Smooth muscle cell (in vitro differentiated cells): Measurements from ENCODE around the gene NFKBIB. TPM values are rescaled to one million over a fixed set of nuclear protein-coding genes. Genes with fewer than 3 reads are reported as not detected.

Source experiments
- DNase-seq: peaks from one replicate; lab custom pipeline; 2025; ENCODE audit not compliant: unreplicated experiment; lab: John Stamatoyannopoulos, UW
- H2AFZ ChIP-seq: fragments of 200-600 bp; sonication (generic); 2 replicates; pipeline ENCODE4 v1.6.0; 2016; ENCODE audit warnings: antibody characterized with exemption, low read depth, mild to moderate bottlenecking
- H3F3A ChIP-seq: fragments of 200-600 bp; sonication (generic); 2 replicates; pipeline ENCODE4 v1.6.0; 2017; ENCODE audit warnings: antibody characterized with exemption, low read depth
- H3K27ac ChIP-seq: fragments of 200-600 bp; sonication (generic); 2 replicates; pipeline ENCODE4 v1.5.1; 2016; ENCODE audit warnings: low read depth, mild to moderate bottlenecking
- H3K27me3 ChIP-seq: fragments of 200-600 bp; sonication (generic); 2 replicates; pipeline ENCODE4 v1.6.1; 2016; ENCODE audit warnings: low read depth, mild to moderate bottlenecking
- H3K36me3 ChIP-seq: fragments of 200-600 bp; sonication (generic); 2 replicates; pipeline ENCODE4 v1.5.1; 2016; ENCODE audit warnings: low read depth
- H3K4me1 ChIP-seq: fragments of 200-600 bp; sonication (generic); 2 replicates; pipeline ENCODE4 v1.5.1; 2016; ENCODE audit warnings: low read depth
- H3K4me2 ChIP-seq: fragments of 200-600 bp; sonication (generic); 2 replicates; pipeline ENCODE4 v1.6.0; 2016; ENCODE audit warnings: mild to moderate bottlenecking
- H3K4me3 ChIP-seq: fragments of 200-600 bp; sonication (generic); 2 replicates; pipeline ENCODE4 v1.5.1; 2016; ENCODE audit warnings: mild to moderate bottlenecking
- H3K79me2 ChIP-seq: fragments of 200-600 bp; sonication (generic); 2 replicates; pipeline ENCODE4 v1.6.0; 2016; ENCODE audit warnings: low read depth, mild to moderate bottlenecking
- H3K9ac ChIP-seq: fragments of 200-600 bp; sonication (generic); 2 replicates; pipeline ENCODE4 v1.6.0; 2016; ENCODE audit warnings: low read depth
- H3K9me3 ChIP-seq: fragments of 200-600 bp; sonication (generic); replicated peaks from 2 replicates; pipeline ENCODE4 v1.5.1; 2016; ENCODE audit warnings: low read depth
- H4K20me1 ChIP-seq: fragments of 200-600 bp; sonication (generic); 2 replicates; pipeline ENCODE4 v1.6.0; 2016; ENCODE audit warnings: low read depth
- WGBS: methylation state at CpG from one replicate; pipeline ENCODE4 v1.1.7; 2016; ENCODE audit warnings: low lambda C conversion rate; 5-methylcytosine and 5-hydroxymethylcytosine counted together
- polyA plus RNA-seq: library from polyadenylated mRNA; unstranded; fragments of >200 nt; fragmentation: Nextera tagmentation; extraction: Ambion mirVana; gene quantifications from 2 replicates; pipeline ENCODE4 v1.2.1, GENCODE V29; 2016
- total RNA-seq: library from RNA; depleted of rRNA; stranded (reverse); fragments of >200 nt; gene quantifications from 2 replicates; pipeline ENCODE4 v1.2.3, GENCODE V29; 2014
- TF ChIP-seq, protein P1 (sequence below): fragments of 200-600 bp; sonication (generic); IDR thresholded peaks from 2 replicates; pipeline ENCODE4 v1.5.1; 2017; ENCODE audit warnings: borderline replicate concordance, mild to moderate bottlenecking, antibody characterized with exemption; ENCODE audit not compliant: insufficient read depth, poor library complexity, severe bottlenecking

Gene NFKBIB
- total and polyA plus RNA-seq, 2 experiments from 2014 or later, result 10.9 to 19.2 TPM

DNA sequence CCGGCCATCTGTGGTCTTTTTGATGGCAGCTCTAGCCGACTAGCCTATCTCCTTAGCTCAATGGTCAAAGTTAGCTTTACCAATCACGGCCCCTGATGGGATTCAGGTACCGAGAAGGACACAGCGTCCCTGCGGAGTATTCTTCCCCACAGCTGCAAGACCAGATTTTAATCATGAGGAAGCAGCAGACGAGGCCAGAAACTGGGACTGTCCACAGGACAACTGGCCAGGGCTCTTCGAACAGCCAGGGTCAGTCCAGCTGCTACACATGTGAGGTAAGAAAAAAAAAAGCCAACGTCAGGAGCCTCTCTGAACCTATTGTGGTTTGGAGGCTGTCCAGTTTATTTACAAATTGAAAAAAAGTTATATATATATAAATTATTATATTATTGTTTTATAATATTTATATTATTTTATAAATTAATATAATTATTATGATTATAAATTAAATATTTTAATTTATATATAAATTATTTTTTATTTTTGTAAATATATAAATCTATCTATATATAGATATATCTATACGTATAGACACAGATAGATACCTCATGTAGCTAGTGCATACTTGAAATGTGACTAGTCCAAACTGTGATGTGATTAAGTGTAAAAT, 32.5 kb upstream of the NFKBIB start:
- H3K36me3 ChIP-seq, result no peaks in the 10 kb centered on the region
- no peak for DNase-seq

DNA sequence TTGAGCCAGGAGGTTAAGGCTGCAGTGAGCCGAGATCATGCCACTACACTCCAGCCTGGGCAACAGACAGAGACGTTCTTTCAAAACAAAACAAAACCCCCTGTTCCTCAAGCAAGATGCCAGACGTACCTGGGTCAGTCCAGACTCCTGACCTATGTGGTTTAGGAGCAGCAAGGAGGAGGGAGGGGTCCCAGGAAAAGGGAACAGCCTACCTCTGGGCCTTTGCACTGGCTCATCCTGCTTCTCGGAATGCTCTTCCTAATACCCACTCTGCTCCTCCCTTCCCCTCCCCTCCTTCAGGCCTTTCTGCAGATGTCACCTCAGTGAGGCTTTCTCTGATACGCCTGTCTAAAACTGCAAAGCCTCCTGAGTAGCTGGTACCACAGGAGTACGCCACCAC, 31.2 kb upstream of the NFKBIB start:
- H3K4me1 ChIP-seq, result no peaks in the 10 kb centered on the region
- H3K36me3 ChIP-seq, result no peaks in the 10 kb centered on the region
- no peak overlapping the region for H3K4me3 ChIP-seq
- 95% methylated on average over 6 of the region's 6 CpGs for whole genome bisulfite sequencing
- H3K4me2 ChIP-seq, result no peak overlapping the region
- H3K79me2 ChIP-seq, result no peaks in the 10 kb centered on the region
- no peaks in the 10 kb centered on the region for H4K20me1 ChIP-seq
- H3K27me3 ChIP-seq, result no peaks in the 10 kb centered on the region
- H3K9ac ChIP-seq, result no peak overlapping the region
- no peak overlapping the region for H3K27ac ChIP-seq
- DNase-seq, result no peak
- TF ChIP-seq, protein P1, sequence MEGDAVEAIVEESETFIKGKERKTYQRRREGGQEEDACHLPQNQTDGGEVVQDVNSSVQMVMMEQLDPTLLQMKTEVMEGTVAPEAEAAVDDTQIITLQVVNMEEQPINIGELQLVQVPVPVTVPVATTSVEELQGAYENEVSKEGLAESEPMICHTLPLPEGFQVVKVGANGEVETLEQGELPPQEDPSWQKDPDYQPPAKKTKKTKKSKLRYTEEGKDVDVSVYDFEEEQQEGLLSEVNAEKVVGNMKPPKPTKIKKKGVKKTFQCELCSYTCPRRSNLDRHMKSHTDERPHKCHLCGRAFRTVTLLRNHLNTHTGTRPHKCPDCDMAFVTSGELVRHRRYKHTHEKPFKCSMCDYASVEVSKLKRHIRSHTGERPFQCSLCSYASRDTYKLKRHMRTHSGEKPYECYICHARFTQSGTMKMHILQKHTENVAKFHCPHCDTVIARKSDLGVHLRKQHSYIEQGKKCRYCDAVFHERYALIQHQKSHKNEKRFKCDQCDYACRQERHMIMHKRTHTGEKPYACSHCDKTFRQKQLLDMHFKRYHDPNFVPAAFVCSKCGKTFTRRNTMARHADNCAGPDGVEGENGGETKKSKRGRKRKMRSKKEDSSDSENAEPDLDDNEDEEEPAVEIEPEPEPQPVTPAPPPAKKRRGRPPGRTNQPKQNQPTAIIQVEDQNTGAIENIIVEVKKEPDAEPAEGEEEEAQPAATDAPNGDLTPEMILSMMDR, result no peak
- no peaks in the 10 kb centered on the region for H3K9me3 ChIP-seq
- H3F3A ChIP-seq, result no peaks in the 10 kb centered on the region
- H2AFZ ChIP-seq, result no peak overlapping the region

More for the DNA sequence above, 32.5 kb upstream of the NFKBIB start:
- Histone ChIP-seq H3K4me2 (no peak overlapping the region), H4K20me1 (no peaks in the 10 kb centered on the region), H3K9ac (no peak overlapping the region), H3F3A (no peaks in the 10 kb centered on the region), H3K79me2 (no peaks in the 10 kb centered on the region), H3K4me3 (no peak overlapping the region), H3K27ac (no peak overlapping the region), H2AFZ (no peak overlapping the region), H3K9me3 (no peaks in the 10 kb centered on the region), H3K27me3 (no peaks in the 10 kb centered on the region), H3K4me1 (no peaks in the 10 kb centered on the region)
- TF ChIP-seq, protein P1, result no peak
- WGBS, result 87% methylated on average over 9 of the region's 10 CpGs

DNA sequence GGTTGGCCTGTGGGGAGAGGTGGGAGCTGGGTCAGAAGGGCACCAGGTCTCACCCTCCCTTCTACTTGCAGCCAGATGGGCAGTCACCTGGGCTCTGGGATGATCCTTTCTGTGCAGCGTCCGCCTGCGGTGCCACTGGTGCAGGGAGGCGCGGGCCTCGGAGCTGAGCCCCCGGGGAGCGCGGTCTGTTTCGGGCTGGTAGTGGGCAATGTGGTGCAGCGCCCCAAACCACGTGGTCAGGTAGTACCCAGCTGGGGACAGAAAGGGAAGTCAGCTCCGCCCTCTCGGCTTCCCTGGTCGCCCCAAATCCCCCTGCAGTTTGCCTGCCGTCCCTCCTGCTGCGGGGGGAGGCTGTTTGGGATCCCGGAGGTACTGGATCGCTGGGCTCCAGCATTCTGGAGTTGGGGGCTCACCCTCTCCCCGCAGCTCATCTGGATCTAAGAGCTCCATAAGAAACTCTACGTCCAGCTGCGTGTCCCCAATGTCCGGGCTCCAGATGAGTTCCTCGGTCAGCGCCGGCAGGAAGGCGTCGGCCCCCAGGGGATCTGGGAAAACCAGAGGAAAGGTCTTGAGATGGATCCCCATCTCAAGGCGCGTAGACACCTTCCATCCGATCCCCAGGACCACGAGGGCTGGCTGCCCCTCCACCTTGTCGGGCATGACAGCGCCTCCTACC, 30.5 kb upstream of the NFKBIB start:
- H3K79me2 ChIP-seq, result no peaks in the 10 kb centered on the region
- H3K9me3 ChIP-seq, result no peaks in the 10 kb centered on the region
- no peak overlapping the region for H3K27ac ChIP-seq
- H4K20me1 ChIP-seq, result no peaks in the 10 kb centered on the region
- H3K4me2 ChIP-seq, result peak overlapping the region; percentile 88
- H3K36me3 ChIP-seq, result no peaks in the 10 kb centered on the region
- no peak overlapping the region for H3K9ac ChIP-seq
- no peak for DNase-seq
- H3F3A ChIP-seq, result no peaks in the 10 kb centered on the region
- H2AFZ ChIP-seq, result peak overlapping the region; percentile 89
- WGBS, result 51% methylated on average over 31 of the region's 34 CpGs
- H3K4me1 ChIP-seq, result no peaks in the 10 kb centered on the region
- no peaks in the 10 kb centered on the region for H3K27me3 ChIP-seq
- peak overlapping the region; percentile 36 for H3K4me3 ChIP-seq
- TF ChIP-seq, protein P1, result no peak
